NCI-H2227 (cell line): ENCODE measurements around the gene CCSER2.
"Not testable (repeated sequence)": the region's sequence is repeated elsewhere in the genome, so short reads cannot be mapped to it uniquely, and the experiment has no call there.

ENCODE experiments used
- DNase-seq: peaks from one replicate; lab custom pipeline; 2025; ENCODE audit not compliant: unreplicated experiment; lab: John Stamatoyannopoulos, UW

Gene CCSER2, protein sequence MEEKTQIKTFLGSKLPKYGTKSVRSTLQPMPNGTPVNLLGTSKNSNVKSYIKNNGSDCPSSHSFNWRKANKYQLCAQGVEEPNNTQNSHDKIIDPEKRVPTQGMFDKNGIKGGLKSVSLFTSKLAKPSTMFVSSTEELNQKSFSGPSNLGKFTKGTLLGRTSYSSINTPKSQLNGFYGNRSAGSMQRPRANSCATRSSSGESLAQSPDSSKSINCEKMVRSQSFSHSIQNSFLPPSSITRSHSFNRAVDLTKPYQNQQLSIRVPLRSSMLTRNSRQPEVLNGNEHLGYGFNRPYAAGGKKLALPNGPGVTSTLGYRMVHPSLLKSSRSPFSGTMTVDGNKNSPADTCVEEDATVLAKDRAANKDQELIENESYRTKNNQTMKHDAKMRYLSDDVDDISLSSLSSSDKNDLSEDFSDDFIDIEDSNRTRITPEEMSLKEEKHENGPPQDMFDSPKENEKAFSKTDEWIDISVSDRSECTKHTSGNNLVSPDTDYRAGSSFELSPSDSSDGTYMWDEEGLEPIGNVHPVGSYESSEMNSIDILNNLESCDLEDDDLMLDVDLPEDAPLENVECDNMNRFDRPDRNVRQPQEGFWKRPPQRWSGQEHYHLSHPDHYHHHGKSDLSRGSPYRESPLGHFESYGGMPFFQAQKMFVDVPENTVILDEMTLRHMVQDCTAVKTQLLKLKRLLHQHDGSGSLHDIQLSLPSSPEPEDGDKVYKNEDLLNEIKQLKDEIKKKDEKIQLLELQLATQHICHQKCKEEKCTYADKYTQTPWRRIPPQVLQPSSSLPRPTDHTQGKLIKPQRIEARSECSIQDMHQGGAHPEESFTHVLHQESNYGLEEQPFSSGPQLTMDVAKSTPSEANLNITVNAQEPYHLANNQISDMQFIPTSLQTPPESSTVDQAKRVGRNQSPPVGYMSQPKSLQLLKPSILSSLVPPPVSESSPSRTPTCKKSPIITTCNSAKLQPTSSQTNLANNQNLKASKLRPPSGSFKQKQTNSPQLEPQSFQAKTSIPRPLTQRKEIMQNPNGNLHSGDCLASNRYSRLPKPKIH

GRCh38 chr10:84328418-84329195, at the start of gene CCSER2:
TSS of gene CCSER2 (plus strand) at chr10:84328589. CDS start at chr10:84371053, 42,464 bp downstream.
- DNase-seq: peak; percentile 87

- DNase-seq: not testable (repeated sequence)
Observed at GRCh38 chr10:84279876-84280475, 48.4 kb upstream of the CCSER2 start.

- no peak for DNase-seq
Observed at GRCh38 chr10:84286695-84287094, 41.7 kb upstream of the CCSER2 start.

GRCh38 chr10:84288151-84288550, 40.2 kb upstream of the CCSER2 start:
- no peak for DNase-seq

- DNase-seq: no peak
Observed at GRCh38 chr10:84289521-84290200, 38.7 kb upstream of the CCSER2 start.

DNA sequence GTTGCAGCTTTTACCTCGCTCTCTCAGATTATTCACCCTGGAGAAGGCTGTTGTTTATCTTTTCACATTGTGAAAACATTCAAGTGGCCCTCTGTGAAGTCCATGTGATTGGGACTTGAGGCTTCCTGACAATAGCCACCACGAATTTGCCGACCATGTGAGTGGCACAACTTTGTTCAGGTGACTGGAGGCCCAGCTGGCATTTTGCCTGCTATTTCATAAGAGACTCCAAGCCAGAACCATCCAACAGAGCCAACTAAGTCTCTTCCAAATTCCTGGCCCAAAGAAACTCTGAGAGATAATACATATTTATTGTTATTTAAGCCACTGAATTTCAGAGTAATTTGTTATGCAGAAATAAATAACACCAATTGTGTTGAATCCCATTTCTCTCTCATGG, 38.2 kb upstream of the CCSER2 start:
- no peak for DNase-seq

- DNase-seq: no peak
Observed at GRCh38 chr10:84291384-84291783, 37.0 kb upstream of the CCSER2 start.

GRCh38 chr10:84292502-84292901, 35.9 kb upstream of the CCSER2 start:
- no peak for DNase-seq

GRCh38 chr10:84293171-84293570, 35.2 kb upstream of the CCSER2 start:
- no peak for DNase-seq

- DNase-seq: no peak
Observed at GRCh38 chr10:84293574-84294016, 34.8 kb upstream of the CCSER2 start.

GRCh38 chr10:84294766-84295447, 33.5 kb upstream of the CCSER2 start:
- DNase-seq: no peak

DNA sequence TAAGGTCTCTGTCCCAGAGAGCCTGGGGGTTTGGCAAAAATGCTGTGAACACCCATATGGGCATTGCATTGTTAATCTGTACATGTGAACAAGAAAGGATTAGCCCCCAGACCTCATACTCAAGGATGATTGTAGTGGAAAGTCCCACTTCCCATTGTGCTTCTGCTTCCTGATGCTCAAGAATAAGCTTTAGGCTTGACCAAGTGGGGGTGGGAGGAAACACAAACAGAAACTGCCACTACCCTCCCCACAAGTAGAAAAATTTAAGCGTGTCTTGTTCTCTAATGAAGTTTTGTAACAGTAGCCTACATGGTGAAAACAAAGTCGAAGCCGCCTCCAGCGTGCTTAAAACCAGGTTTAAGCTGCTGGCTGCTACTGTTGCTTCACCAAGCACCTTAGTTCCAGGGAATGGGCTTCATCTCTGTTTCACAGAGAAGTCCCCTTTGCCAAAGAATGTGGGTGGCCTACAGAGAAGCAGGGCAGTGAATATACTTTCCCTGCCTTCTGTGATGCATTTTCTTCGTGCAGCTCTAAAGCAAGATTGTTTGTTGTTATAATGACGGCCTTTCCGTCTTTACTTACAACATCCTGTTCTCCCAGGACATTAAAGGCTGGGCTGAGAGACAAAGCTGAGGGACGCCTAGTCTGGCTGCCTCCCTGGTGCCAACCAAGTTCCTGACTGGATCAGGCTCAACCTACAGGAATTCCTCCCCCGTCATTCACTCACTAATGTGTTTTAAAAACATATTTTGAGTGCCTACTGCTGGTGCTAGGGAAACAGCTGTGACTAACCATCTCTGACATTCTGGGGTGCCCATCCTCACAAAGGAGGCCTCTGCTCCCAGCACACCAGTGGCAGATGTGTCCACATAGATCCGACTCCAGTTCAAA, 32.1 kb upstream of the CCSER2 start:
- DNase-seq: no peak

GRCh38 chr10:84298057-84298456, 30.3 kb upstream of the CCSER2 start:
- no peak for DNase-seq

GRCh38 chr10:84302223-84302622, 26.2 kb upstream of the CCSER2 start:
- no peak for DNase-seq

GRCh38 chr10:84306751-84307384, 21.5 kb upstream of the CCSER2 start:
- no peak for DNase-seq

DNA sequence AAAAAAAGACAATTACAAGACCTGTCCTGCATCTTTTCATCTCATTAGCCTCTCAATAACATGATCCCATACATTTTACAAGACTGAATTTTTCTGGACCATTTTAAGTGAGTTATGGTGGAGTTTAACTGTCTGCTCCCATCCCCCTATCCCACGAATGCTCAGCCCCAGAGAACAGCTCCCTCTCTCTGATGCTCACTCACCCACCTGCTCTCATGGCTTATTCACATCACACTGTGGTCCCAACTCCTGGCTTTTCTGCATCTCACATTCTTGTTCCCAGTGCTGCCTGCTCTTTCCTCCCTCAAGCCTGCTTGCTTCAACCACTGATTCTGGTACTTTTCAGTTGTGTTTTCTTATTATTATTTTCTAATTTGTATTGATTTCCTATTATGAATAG, 20.4 kb upstream of the CCSER2 start:
- DNase-seq: no peak

GRCh38 chr10:84308481-84309304, 19.7 kb upstream of the CCSER2 start:
- DNase-seq: no peak
